Subcutaneous abdominal adipose tissue (tissue), 5 donors: ENCODE results near the gene MORF4L2.
"Not testable (repeated sequence)": the region's sequence is repeated elsewhere in the genome, so short reads cannot be mapped to it uniquely, and the experiment has no call there.

ENCODE experiments used
- H3K27ac ChIP-seq: one replicate; pipeline ENCODE4 v1.7.0; 2013; ENCODE audit warnings: low read depth, mild to moderate bottlenecking, inconsistent platforms, low read length, moderate library complexity
- H3K27me3 ChIP-seq, 5 donors: one replicate each; pipeline ENCODE4 v1.7.0; 2013; ENCODE audit warnings: low read length in 5 of 5, inconsistent platforms in 1 of 5; ENCODE audit not compliant: control insufficient read depth in 5 of 5, insufficient read depth in 4 of 5
- H3K36me3 ChIP-seq, 5 donors: one replicate each; pipeline ENCODE4 v1.7.0; 2013; ENCODE audit warnings: low read length in 5 of 5; ENCODE audit not compliant: control insufficient read depth in 5 of 5, insufficient read depth in 5 of 5
- H3K4me1 ChIP-seq, 5 donors: one replicate each; pipeline ENCODE4 v1.7.0; 2013; ENCODE audit warnings: low read length in 5 of 5, mild to moderate bottlenecking in 3 of 5, moderate library complexity in 1 of 5; ENCODE audit not compliant: control insufficient read depth in 5 of 5, insufficient read depth in 5 of 5
- H3K4me3 ChIP-seq, 5 donors: one replicate each; pipeline ENCODE4 v1.7.0; 2013; ENCODE audit warnings: low read length in 5 of 5, low read depth in 1 of 5
- H3K9ac ChIP-seq, 5 donors: one replicate each; pipeline ENCODE4 v1.7.0; 2013; ENCODE audit warnings: low read length in 5 of 5, mild to moderate bottlenecking in 4 of 5, moderate library complexity in 3 of 5
- H3K9me3 ChIP-seq, 5 donors: one replicate each; pipeline ENCODE4 v1.7.0; 2013; ENCODE audit warnings: low read length in 5 of 5; ENCODE audit not compliant: control insufficient read depth in 5 of 5
- donor health status: healthy.
- donor health status: healthy.
- donor health status: healthy.
- donor health status: healthy.
- donor health status: healthy.

The MORF4L2 gene

GRCh38 chrX:103658681-103659433 lies 27.6 kb downstream of the MORF4L2 start:
- Histone ChIP-seq H3K27me3 (peaks cover 2 to 35% (median 16%) of the 10 kb centered on the region in 5 donors), H3K9me3 (no peaks in the 10 kb centered on the region), H3K4me1 (no peaks in the 10 kb centered on the region), H3K4me3 (no peak overlapping the region), H3K27ac (no peak overlapping the region), H3K9ac (no peak overlapping the region), H3K36me3 (no peaks in the 10 kb centered on the region)

DNA sequence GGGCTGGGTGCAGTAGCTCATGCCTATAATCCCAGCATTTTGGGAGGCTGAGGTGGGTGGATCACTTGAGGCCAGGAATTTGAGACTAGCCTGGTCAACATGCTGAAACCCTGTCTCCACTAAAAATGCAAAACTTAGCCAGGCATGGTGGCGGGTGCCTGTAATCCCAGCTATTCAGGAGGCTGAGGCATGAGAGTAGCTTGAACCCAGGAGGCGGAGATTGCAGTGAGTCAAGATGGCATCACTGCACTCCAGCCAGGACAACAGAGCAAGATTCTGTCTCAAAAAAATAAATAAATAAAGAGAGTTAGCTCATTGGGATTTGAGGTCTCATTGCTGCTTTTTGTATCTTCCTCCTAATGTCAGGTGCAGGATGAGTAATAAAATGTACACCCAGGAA lies 29.4 kb downstream of the MORF4L2 start:
- not testable (repeated sequence) for H3K9me3 ChIP-seq, H3K4me3 ChIP-seq, H3K36me3 ChIP-seq, H3K9ac ChIP-seq, H3K4me1 ChIP-seq, H3K27ac ChIP-seq
- peaks cover 2 to 26% (median 10%) of the 10 kb centered on the region in 5 donors for H3K27me3 ChIP-seq

DNA sequence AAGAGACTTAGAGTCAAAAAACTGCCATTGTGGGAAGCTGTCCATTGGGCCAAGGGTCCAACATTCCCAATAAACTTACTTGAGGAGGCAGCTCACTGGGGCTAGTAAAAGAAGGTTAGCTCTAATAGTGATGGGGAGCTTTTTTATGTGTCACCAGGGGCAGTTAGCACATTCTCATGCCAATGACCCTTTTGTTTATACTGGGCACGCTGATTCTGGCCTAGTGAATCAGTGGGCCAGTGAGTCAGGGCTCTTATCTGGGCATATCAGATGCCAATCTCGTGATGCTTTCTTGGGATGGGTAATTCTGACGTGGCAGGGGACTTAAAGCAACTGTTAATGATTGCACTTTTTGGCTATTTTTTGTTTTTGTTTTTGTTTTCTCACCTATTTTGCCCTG lies 29.9 kb downstream of the MORF4L2 start:
- Histone ChIP-seq H3K27ac (no peak overlapping the region), H3K9ac (no peak overlapping the region), H3K9me3 (no peaks in the 10 kb centered on the region), H3K36me3 (no peaks in the 10 kb centered on the region), H3K4me1 (no peaks in the 10 kb centered on the region), H3K27me3 (peaks cover 4 to 26% (median 10%) of the 10 kb centered on the region in 5 donors), H3K4me3 (no peak overlapping the region)

DNA sequence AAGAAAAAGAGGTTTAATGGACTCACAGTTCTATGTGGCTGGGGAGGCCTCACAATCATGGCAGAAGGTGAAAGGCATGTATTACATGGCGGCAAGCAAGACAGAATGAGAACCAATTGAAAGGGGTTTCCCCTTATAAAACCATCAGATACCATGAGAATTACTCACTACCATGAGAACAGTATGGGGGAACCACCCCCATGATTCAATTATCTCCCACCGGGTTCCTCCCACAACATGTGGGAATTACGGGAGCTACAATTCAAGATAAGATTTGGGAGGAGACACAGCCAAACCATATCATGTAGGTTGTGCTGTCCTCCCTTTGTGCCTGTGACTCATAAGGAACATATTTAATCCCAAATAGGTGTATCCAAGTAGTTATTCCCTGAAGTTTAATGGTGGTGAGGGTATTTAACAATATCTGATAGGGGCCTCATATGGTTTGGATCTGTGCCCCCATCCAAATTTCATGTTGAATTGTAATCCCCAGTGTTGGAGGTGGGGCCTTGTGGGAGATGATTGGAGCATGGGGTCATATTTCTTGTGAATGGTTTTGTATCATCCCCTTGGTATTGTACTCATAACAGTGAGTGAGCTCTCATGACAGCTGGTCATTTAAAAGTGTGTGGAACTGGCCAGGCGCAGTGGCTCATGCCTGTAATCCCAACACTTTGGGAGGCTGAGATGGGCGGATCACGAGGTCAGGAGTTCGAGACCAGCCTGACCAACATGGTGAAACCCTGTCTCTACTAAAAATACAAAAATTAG lies 31.1 kb downstream of the MORF4L2 start:
- H3K27me3 ChIP-seq: peaks cover 4 to 24% (median 10%) of the 10 kb centered on the region in 5 donors
- H3K27ac ChIP-seq, H3K9me3 ChIP-seq, H3K9ac ChIP-seq, H3K4me3 ChIP-seq, H3K4me1 ChIP-seq, H3K36me3 ChIP-seq: not testable (repeated sequence)

GRCh38 chrX:103651151-103651773 lies 35.2 kb downstream of the MORF4L2 start:
- H3K27ac ChIP-seq: no peak overlapping the region
- no peaks in the 10 kb centered on the region for H3K4me1 ChIP-seq
- peaks cover 0 to 8% (median 6%) of the 10 kb centered on the region in 5 donors for H3K27me3 ChIP-seq
- H3K4me3 ChIP-seq: no peak overlapping the region
- H3K9ac ChIP-seq: no peak overlapping the region
- H3K9me3 ChIP-seq: peaks cover 0 to 9% (median 0%) of the 10 kb centered on the region in 5 donors
- H3K36me3 ChIP-seq: no peaks in the 10 kb centered on the region

DNA sequence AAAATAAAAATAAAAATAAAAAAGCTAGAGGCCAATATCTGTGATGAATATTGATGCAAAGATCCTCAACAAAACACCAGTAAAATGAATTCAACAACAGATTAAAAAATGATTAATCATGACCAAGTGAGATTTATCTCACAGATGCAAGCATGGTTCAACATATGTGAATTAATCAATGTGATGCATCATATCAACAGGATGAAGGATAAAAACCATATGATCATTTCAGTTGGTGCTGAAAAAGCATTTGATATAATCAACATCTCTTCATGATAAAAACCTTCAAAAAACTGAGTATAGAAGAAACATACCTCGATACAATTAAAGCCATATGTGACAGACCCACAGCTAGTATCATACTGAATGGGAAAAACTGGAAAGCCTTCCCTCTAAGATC lies 38.9 kb downstream of the MORF4L2 start:
- no peaks in the 10 kb centered on the region for H3K36me3 ChIP-seq
- no peak overlapping the region for H3K9ac ChIP-seq
- H3K4me3 ChIP-seq: no peak overlapping the region
- H3K4me1 ChIP-seq: no peaks in the 10 kb centered on the region
- no peak overlapping the region for H3K27ac ChIP-seq
- H3K9me3 ChIP-seq: peaks cover 0 to 9% (median 4%) of the 10 kb centered on the region in 5 donors
- H3K27me3 ChIP-seq: peaks cover 3 to 13% (median 4%) of the 10 kb centered on the region in 5 donors

DNA sequence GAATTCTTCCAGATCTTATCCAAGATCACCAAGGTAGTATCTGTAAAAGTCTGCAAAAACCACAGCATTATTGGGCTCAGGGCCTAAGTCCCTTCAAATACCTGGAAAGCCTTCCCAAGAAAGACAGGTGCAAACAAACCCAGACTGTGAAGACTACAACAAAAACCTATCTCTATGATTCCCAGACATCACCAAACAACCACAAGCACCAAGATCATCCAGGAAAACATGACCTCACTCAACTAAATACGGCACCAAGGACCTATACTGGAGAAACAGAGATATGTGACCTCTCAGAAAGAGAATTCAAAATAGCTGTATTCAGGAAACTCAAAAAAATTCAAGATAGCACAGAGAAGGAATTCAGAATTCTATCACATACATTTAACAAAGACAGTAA lies 42.4 kb downstream of the MORF4L2 start:
- peaks cover 0 to 7% (median 4%) of the 10 kb centered on the region in 5 donors for H3K9me3 ChIP-seq
- no peaks in the 10 kb centered on the region for H3K4me1 ChIP-seq
- peaks cover 3 to 18% (median 12%) of the 10 kb centered on the region in 5 donors for H3K27me3 ChIP-seq
- H3K9ac ChIP-seq: no peak overlapping the region
- H3K27ac ChIP-seq: no peak overlapping the region
- H3K4me3 ChIP-seq: no peak overlapping the region
- no peaks in the 10 kb centered on the region for H3K36me3 ChIP-seq

GRCh38 chrX:103640401-103641155 lies 45.9 kb downstream of the MORF4L2 start:
- no peaks in the 10 kb centered on the region for H3K36me3 ChIP-seq
- no peaks in the 10 kb centered on the region for H3K4me1 ChIP-seq
- no peak overlapping the region for H3K9ac ChIP-seq
- H3K9me3 ChIP-seq: peaks cover 0 to 4% (median 0%) of the 10 kb centered on the region in 5 donors
- peaks cover 3 to 28% (median 13%) of the 10 kb centered on the region in 5 donors for H3K27me3 ChIP-seq
- no peak overlapping the region for H3K27ac ChIP-seq
- H3K4me3 ChIP-seq: no peak overlapping the region

DNA sequence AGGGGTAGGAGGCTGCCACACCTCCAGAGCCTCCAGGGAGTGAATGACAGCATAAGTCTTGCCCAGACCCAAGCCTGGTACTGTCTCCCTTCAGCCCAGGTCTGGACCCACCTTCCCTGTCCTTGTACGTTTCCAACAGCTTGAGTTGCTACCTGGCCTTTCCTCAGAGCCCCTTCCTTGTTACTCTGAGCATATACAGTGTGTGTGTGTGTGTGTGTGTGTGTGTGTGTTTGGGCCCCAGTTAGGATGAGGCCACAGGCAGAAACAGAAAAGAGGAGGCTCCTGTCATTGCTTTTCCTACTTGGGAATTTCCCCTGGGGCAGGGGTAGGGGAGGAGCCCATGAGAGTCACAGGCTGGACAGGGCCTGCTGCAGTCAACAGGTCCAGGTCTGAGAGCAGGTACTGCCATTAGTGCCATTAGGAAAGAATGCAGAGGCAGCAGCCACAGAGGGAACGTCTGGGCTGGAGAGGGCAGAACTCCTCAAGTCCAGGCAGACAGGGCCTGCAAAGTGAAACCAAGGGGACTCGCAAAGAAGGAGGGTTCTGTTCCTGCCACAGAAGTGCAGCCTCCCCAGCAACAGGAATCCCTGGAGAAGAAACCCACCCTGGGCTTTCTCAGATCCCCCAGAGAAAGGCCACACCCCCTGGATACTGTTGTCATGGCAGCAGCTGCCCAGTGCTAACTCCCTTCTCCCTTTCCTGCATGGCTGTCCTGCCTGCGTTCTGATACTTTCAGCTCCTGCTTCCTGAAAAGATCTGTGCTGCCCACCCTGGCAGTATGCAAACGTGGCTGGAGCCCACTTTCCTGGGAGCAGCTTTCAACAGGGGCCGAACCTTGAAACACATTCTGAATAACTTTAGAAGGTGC lies 47.8 kb downstream of the MORF4L2 start:
- not testable (repeated sequence) for H3K9ac ChIP-seq, H3K9me3 ChIP-seq, H3K4me3 ChIP-seq, H3K4me1 ChIP-seq, H3K27ac ChIP-seq, H3K36me3 ChIP-seq
- peaks cover 3 to 24% (median 10%) of the 10 kb centered on the region in 5 donors for H3K27me3 ChIP-seq
